Liver (tissue), 9 donors: ENCODE results near the gene RASA1. TPM values are rescaled to one million over a fixed set of nuclear protein-coding genes. Genes with fewer than 3 reads are reported as not detected.

Experiments
- DNase-seq: peaks from one replicate; pipeline ENCODE4 v3.0.0-alpha.2; 2017; ENCODE audit warnings: low spot score
- H3K27ac ChIP-seq, 2 donors: one replicate each; pipeline ENCODE4 v1.7.0; 2013; ENCODE audit warnings: inconsistent platforms in 2 of 2, low read length in 2 of 2, control low read depth in 1 of 2, low read depth in 1 of 2, mild to moderate bottlenecking in 1 of 2
- H3K27me3 ChIP-seq, 4 donors: one replicate each; pipeline versions ENCODE4 v1.6.1 to v1.7.0; 2013; ENCODE audit warnings: low read length in 3 of 4, inconsistent platforms in 1 of 4, mild to moderate bottlenecking in 1 of 4, moderate library complexity in 1 of 4; ENCODE audit not compliant: control insufficient read depth in 4 of 4, insufficient read depth in 4 of 4
- H3K36me3 ChIP-seq, 4 donors: one replicate each; pipeline versions ENCODE4 v1.6.1 to v1.7.0; 2013; ENCODE audit warnings: low read length in 3 of 4, mild to moderate bottlenecking in 3 of 4, low read depth in 1 of 4, moderate library complexity in 1 of 4; ENCODE audit not compliant: control insufficient read depth in 4 of 4, insufficient read depth in 3 of 4
- H3K4me1 ChIP-seq, 4 donors: one replicate each; pipeline versions ENCODE4 v1.6.1 to v1.7.0; 2013; ENCODE audit warnings: low read length in 3 of 4, mild to moderate bottlenecking in 3 of 4, moderate library complexity in 1 of 4; ENCODE audit not compliant: control insufficient read depth in 4 of 4, insufficient read depth in 4 of 4
- H3K4me3 ChIP-seq, 3 donors: one replicate each; pipeline versions ENCODE4 v1.6.1 to v1.7.0; 2013; ENCODE audit warnings: low read length in 3 of 3, control low read depth in 1 of 3, low read depth in 1 of 3, mild to moderate bottlenecking in 1 of 3
- H3K9ac ChIP-seq, 2 donors: one replicate each; pipeline ENCODE4 v1.7.0; 2013; ENCODE audit warnings: low read length in 2 of 2, mild to moderate bottlenecking in 2 of 2, moderate library complexity in 2 of 2, control low read depth in 1 of 2, low read depth in 1 of 2
- H3K9me3 ChIP-seq, 4 donors: one replicate each; pipeline versions ENCODE4 v1.6.1 to v1.7.0; 2013; ENCODE audit warnings: low read length in 3 of 4; ENCODE audit not compliant: control insufficient read depth in 4 of 4
- ATF3 ChIP-seq: IDR thresholded peaks from 2 replicates; pipeline ENCODE4 v1.6.1; 2016; ENCODE audit warnings: antibody characterized with exemption
- CTCF ChIP-seq: fragments of 150-350 bp; IDR thresholded peaks from 2 replicates; pipeline ENCODE4 v1.5.1; 2017; ENCODE audit warnings: improper control_type of control experiment, low read depth, low read length; ENCODE audit not compliant: missing input control
- EGR1 ChIP-seq, 2 donors: IDR thresholded peaks; 2 replicates each; pipeline ENCODE4 v1.6.1; 2016 to 2018; ENCODE audit warnings: antibody characterized with exemption in 2 of 2, low read depth in 2 of 2
- FOXA1 ChIP-seq: IDR thresholded peaks from 2 replicates; pipeline ENCODE4 v1.6.1; 2016; ENCODE audit warnings: antibody characterized with exemption
- GABPA ChIP-seq, 2 donors: IDR thresholded peaks in 1 of 2; conservative IDR thresholded peaks in 1 of 2; 2 replicates each; pipeline ENCODE4 v1.6.1; 2016; ENCODE audit warnings: antibody characterized with exemption in 2 of 2, mild to moderate bottlenecking in 1 of 2, moderate library complexity in 1 of 2
- HNF4G ChIP-seq: IDR thresholded peaks from 2 replicates; pipeline ENCODE4 v1.6.1; 2016; ENCODE audit warnings: antibody characterized with exemption
- MAX ChIP-seq: IDR thresholded peaks from 2 replicates; pipeline ENCODE4 v1.6.1; 2016; ENCODE audit warnings: antibody characterized with exemption
- NR2F2 ChIP-seq: IDR thresholded peaks from 2 replicates; pipeline ENCODE4 v1.6.1; 2016; ENCODE audit warnings: antibody characterized with exemption
- RAD21 ChIP-seq, 2 donors: IDR thresholded peaks; 2 replicates each; pipeline ENCODE4 v1.6.1; 2016; ENCODE audit warnings: antibody characterized with exemption in 2 of 2, mild to moderate bottlenecking in 2 of 2
- REST ChIP-seq: IDR thresholded peaks from 2 replicates; pipeline ENCODE4 v1.6.1; 2016; ENCODE audit warnings: antibody characterized with exemption, mild to moderate bottlenecking
- SP1 ChIP-seq: IDR thresholded peaks from 2 replicates; pipeline ENCODE4 v1.6.1; 2018; ENCODE audit warnings: antibody characterized with exemption, mild to moderate bottlenecking
- TAF1 ChIP-seq: conservative IDR thresholded peaks from 2 replicates; pipeline ENCODE4 v1.6.1; 2016; ENCODE audit warnings: antibody characterized with exemption, mild to moderate bottlenecking
- YY1 ChIP-seq: IDR thresholded peaks from 2 replicates; pipeline ENCODE4 v1.6.1; 2016; ENCODE audit warnings: antibody characterized with exemption, mild to moderate bottlenecking
- ZBTB33 ChIP-seq: IDR thresholded peaks from 2 replicates; pipeline ENCODE4 v1.6.1; 2016; ENCODE audit warnings: antibody characterized with exemption
- WGBS: extraction: QIAGEN DNeasy Blood & Tissue Kit; methylation state at CpG from one replicate; pipeline ENCODE4 v1.1.7; 2013; 5-methylcytosine and 5-hydroxymethylcytosine counted together
- polyA plus RNA-seq, 2 donors: library from polyadenylated mRNA; stranded (reverse) in 1 of 2; unstranded in 1 of 2; fragments of 200-250 nt in 1 of 2; fragments of >200 nt in 1 of 2; fragmentation: Nextera tagmentation in 1 of 2; extraction: Ambion mirVana in 1 of 2; gene quantifications; one replicate each; pipeline versions ENCODE4 v1.2.1 to v1.2.3, GENCODE V29; 2013 to 2015
- total RNA-seq, 2 donors: library from RNA; depleted of rRNA; stranded (reverse); fragments of >200 nt; gene quantifications; one replicate each; pipeline ENCODE4 v1.2.3, GENCODE V29; 2014
- donor health status: healthy.
- donor health status: healthy.
- donor health status: healthy.
- donor health status: healthy.
- donor health status: healthy.

The RASA1 gene
- total and polyA plus RNA-seq, 4 donors, result 3.7 to 18.1 (median 7.0) TPM

- TF ChIP-seq ZBTB33, result no peak
- TF ChIP-seq EGR1 (IDR thresholded peaks at IDR 0.05; ENCODE audit: low read depth in 2 of 2), result no peak
These were observed 22.2 kb upstream of the RASA1 start (continued) for GRCh38 chr5:87245451-87245850.

GRCh38 chr5:87246061-87246460 lies 21.6 kb upstream of the RASA1 start:
- Histone ChIP-seq H3K4me1 (no peaks in the 10 kb centered on the region), H3K9ac (no peak overlapping the region), H3K27ac (no peak overlapping the region), H3K27me3 (no peaks in the 10 kb centered on the region), H3K36me3 (no peaks in the 10 kb centered on the region), H3K4me3 (no peak overlapping the region), H3K9me3 (no peaks in the 10 kb centered on the region)
- TF ChIP-seq REST (no peak), HNF4G (no peak), RAD21 (IDR thresholded peaks at IDR 0.05) (no peak), GABPA (IDR thresholded peaks at IDR 0.05 in 1 of 2, conservative IDR thresholded peaks at IDR 0.05 in 1 of 2) (no peak), MAX (no peak), SP1 (no peak), YY1 (no peak), ATF3 (no peak), EGR1 (IDR thresholded peaks at IDR 0.05; ENCODE audit: low read depth in 2 of 2) (no peak), ZBTB33 (no peak), TAF1 (no peak)
- DNase-seq, result no peak

DNA sequence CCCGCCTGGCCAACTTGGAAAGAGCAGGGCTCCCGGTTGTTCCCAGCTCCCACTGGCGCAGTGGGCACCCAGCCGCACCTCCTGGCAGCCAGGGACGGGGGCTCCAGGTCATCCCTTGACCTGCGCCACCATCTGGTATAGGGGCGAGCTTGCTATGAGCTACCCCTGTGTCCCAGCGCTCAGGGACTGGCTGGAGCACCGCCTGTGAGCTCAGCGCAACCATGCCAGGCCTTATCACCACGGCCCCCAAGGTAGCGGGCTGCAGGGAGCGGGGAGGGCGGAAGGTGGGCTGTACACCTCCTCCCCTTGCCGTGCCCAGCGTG lies 15.4 kb upstream of the RASA1 start:
- H3K9me3 ChIP-seq, result no peaks in the 10 kb centered on the region
- no peaks in the 10 kb centered on the region for H3K27me3 ChIP-seq
- H3K36me3 ChIP-seq, result no peaks in the 10 kb centered on the region
- no peak overlapping the region for H3K27ac ChIP-seq
- no peak overlapping the region for H3K9ac ChIP-seq
- TF ChIP-seq HNF4G (no peak), FOXA1 (no peak), EGR1 (IDR thresholded peaks at IDR 0.05; ENCODE audit: low read depth in 2 of 2) (no peak), NR2F2 (no peak), CTCF (no peak), REST (no peak)
- no peak overlapping the region for H3K4me3 ChIP-seq
- no peaks in the 10 kb centered on the region for H3K4me1 ChIP-seq
- 97% methylated on average over 16 of the region's 16 CpGs for WGBS
- no peak for DNase-seq
